ENCODE results near the gene KCTD13. TPM values are rescaled to one million over a fixed set of nuclear protein-coding genes. Genes with fewer than 3 reads are reported as not detected.

The KCTD13 gene
- total RNA-seq, 4 donors from 2014 or later = 12.0 to 30.7 (median 20.1) TPM

DNA sequence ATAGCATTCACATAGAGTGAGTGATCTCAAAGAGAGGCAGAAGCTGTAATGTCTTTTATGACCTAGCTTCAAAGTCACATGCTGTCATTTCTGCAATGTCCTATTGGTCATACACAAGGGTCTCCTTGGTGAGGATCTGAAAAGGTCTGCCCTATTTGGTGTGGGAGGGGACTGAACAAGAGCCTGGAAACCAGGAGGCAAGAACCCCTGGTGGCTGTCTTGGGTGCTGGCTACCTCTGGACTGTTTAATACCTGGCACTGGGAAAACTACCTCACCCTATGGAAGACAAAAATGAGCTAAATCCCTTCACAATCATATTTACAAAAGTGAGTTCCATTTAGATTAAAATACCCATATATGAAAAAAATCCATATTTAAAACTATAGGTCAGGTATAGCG lies 9.0 kb downstream of the KCTD13 start:
- Histone ChIP-seq H3K36me3 (peaks cover 0 to 78% of the 10 kb centered on the region in 2 donors), H3K27me3 (no peaks in the 10 kb centered on the region), H3K4me3 (no peak overlapping the region), H3K27ac (no peak overlapping the region), H3K4me1 (no peaks in the 10 kb centered on the region), H3K9me3 (no peaks in the 10 kb centered on the region)
- 100% methylated on average over 1 of the region's 1 CpG; no CpG with 5 or more reads in 1 of the 2 donors for WGBS, 2 donors (ENCODE audit: low coverage in 1 of 2)
- ATAC-seq = no peak
- TF ChIP-seq POLR2AphosphoS5 (IDR thresholded peaks at IDR 0.05) = no peak

DNA sequence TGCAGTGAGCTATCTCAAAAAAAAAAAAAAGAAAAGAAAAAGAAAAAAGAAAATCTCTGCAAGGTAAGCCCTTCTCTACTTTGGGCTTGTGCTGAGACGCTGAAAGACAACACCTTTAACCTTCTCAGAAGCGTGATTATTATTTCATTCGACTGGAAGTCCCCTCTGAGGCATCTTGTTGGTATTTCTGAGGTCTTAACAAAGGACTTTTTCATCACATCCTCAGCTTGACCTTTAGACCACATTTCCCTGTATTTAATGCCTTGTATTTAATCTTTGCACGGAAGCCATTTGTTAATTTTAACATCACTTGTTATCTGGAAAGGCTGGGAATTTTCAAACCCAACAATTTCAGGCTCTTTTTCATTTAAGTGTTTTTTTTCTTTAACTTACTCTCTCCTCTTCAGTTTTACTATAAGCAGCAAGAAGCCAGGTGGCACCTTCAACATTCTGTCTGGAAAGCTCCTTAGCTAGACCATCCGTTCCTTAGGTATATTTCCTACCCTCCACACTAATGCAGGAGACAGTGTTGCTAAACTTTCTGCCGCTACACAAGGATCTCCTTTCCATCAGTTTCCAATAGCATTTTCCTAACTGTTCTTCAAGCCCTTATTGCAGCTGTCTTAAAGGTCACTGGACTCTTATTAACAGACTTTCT lies 10.3 kb downstream of the KCTD13 start:
- Histone ChIP-seq H3K36me3 (peaks cover 0 to 65% of the 10 kb centered on the region in 2 donors), H3K9me3 (no peaks in the 10 kb centered on the region), H3K4me1 (no peaks in the 10 kb centered on the region), H3K27ac (no peak overlapping the region), H3K4me3 (no peak overlapping the region), H3K27me3 (no peaks in the 10 kb centered on the region)
- TF ChIP-seq, protein P1, sequence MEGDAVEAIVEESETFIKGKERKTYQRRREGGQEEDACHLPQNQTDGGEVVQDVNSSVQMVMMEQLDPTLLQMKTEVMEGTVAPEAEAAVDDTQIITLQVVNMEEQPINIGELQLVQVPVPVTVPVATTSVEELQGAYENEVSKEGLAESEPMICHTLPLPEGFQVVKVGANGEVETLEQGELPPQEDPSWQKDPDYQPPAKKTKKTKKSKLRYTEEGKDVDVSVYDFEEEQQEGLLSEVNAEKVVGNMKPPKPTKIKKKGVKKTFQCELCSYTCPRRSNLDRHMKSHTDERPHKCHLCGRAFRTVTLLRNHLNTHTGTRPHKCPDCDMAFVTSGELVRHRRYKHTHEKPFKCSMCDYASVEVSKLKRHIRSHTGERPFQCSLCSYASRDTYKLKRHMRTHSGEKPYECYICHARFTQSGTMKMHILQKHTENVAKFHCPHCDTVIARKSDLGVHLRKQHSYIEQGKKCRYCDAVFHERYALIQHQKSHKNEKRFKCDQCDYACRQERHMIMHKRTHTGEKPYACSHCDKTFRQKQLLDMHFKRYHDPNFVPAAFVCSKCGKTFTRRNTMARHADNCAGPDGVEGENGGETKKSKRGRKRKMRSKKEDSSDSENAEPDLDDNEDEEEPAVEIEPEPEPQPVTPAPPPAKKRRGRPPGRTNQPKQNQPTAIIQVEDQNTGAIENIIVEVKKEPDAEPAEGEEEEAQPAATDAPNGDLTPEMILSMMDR (IDR thresholded peaks at IDR 0.05) = no peak
- no peak for TF ChIP-seq EP300 (IDR thresholded peaks at IDR 0.05)
- no peak for TF ChIP-seq POLR2A (IDR thresholded peaks at IDR 0.05)
- TF ChIP-seq POLR2AphosphoS5 (IDR thresholded peaks at IDR 0.05) = no peak
- WGBS, 2 donors (ENCODE audit: low coverage in 1 of 2) = 67 to 70% methylated on average over 6 of the region's 6 CpGs
- ATAC-seq = no peak

DNA sequence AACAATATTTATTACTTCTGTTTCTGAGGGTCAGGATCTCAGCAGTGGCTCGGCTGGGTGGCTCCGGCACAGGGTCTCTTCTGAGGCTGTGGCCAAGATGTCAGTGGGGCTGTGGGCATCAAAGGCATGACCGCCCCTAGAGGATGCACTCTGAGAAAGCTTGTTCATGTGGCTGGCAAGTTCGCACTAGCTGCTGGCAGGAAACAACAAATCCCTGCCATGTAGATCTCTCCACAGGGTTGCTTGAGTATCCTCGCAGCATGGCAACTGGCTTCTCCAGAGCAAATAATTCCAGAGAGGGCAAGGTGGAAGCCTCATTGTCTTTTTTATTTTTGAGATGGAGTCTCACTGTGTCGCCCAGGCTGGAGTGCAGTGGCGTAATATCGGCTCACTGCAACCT lies 12.5 kb downstream of the KCTD13 start:
- H3K4me3 ChIP-seq = no peak overlapping the region
- TF ChIP-seq POLR2AphosphoS5 (IDR thresholded peaks at IDR 0.05) (no peak), POLR2A (IDR thresholded peaks at IDR 0.05) (no peak), EP300 (IDR thresholded peaks at IDR 0.05) (no peak)
- TF ChIP-seq, protein P1 (IDR thresholded peaks at IDR 0.05) = no peak
- H3K4me1 ChIP-seq = no peaks in the 10 kb centered on the region
- H3K9me3 ChIP-seq = no peaks in the 10 kb centered on the region
- 100% methylated on average over 3 of the region's 8 CpGs for WGBS, 2 donors (ENCODE audit: low coverage in 1 of 2)
- no peak overlapping the region for H3K27ac ChIP-seq
- no peak for ATAC-seq
- peaks cover 0 to 45% of the 10 kb centered on the region in 2 donors for H3K36me3 ChIP-seq
- no peaks in the 10 kb centered on the region for H3K27me3 ChIP-seq

DNA sequence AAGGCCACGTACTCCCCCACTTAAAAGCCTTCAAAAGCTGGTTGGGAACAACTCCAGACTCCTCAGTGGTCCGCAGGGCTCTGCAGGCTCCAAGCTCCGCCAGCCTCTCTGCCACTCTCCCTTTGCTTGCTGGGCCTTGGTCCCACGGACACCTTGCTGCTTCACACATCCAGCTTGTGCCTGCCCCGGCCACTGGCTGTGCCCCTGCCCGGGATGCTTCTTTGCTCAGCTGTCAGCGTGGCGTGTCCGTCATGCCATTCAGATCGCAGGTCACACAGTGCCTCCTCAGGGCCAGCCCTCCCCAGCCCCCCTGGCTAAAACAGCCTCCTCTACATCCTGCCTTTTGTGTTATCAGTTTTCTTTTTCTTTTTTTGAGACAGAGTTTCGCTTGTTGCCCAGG lies 13.9 kb downstream of the KCTD13 start:
- 40 to 78% methylated on average over 1 to 7 of the region's 11 CpGs for whole genome bisulfite sequencing, 2 donors (ENCODE audit: low coverage in 1 of 2)
- no peak for ATAC-seq
- no peak overlapping the region for H3K27ac ChIP-seq
- H3K9me3 ChIP-seq = no peaks in the 10 kb centered on the region
- no peaks in the 10 kb centered on the region for H3K4me1 ChIP-seq
- TF ChIP-seq, protein P1 (IDR thresholded peaks at IDR 0.05) = no peak
- no peak for TF ChIP-seq POLR2A (IDR thresholded peaks at IDR 0.05)
- TF ChIP-seq EP300 (IDR thresholded peaks at IDR 0.05) = no peak
- no peak for TF ChIP-seq POLR2AphosphoS5 (IDR thresholded peaks at IDR 0.05)
- H3K4me3 ChIP-seq = no peak overlapping the region
- peaks cover 0 to 42% of the 10 kb centered on the region in 2 donors for H3K36me3 ChIP-seq
- H3K27me3 ChIP-seq = no peaks in the 10 kb centered on the region

DNA sequence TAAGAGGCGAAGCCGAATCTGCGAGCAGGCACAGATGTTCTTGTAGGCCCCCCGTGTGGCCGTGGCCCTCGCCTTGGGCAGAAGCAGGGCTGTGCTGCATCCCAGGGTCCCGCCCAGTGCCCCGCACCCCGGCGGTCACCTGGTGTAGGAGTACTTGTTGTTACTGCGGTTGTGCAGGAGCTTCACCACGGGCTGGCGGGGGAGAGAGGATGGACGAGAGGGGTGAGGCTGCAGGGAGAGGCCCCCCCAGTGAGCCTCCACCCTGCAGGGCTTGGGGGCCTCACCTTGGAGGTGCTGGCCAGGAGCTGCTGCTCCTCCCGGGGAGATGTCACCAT lies 14.4 kb downstream of the KCTD13 start:
- 80% methylated on average over 1 of the region's 15 CpGs for WGBS, 2 donors (ENCODE audit: low coverage in 1 of 2)
- Histone ChIP-seq H3K27me3 (no peaks in the 10 kb centered on the region), H3K4me1 (no peaks in the 10 kb centered on the region), H3K4me3 (no peak overlapping the region), H3K27ac (no peak overlapping the region), H3K9me3 (no peaks in the 10 kb centered on the region), H3K36me3 (peaks cover 0 to 42% of the 10 kb centered on the region in 2 donors)
- no peak for ATAC-seq
- TF ChIP-seq, protein P1 (IDR thresholded peaks at IDR 0.05) = no peak
- TF ChIP-seq EP300 (IDR thresholded peaks at IDR 0.05) = no peak
- no peak for TF ChIP-seq POLR2A (IDR thresholded peaks at IDR 0.05)
- TF ChIP-seq POLR2AphosphoS5 (IDR thresholded peaks at IDR 0.05) = no peak
